ENCODE measurements around the gene CSH1. TPM values are rescaled to one million over a fixed set of nuclear protein-coding genes. Genes with fewer than 3 reads are reported as not detected.
"Not testable (repeated sequence)": the region's sequence is repeated elsewhere in the genome, so short reads cannot be mapped to it uniquely, and the experiment has no call there.

The CSH1 gene
- total and polyA plus RNA-seq, 7 experiments from 2014 or later, result 8.2 to 11.3 TPM; not detected in 5

- Histone ChIP-seq H3K4me1 (ENCODE audit: control insufficient read depth in 2 of 2, insufficient read depth in 2 of 2, low read length in 2 of 2) (peaks cover under 1 to 2% of the 10 kb centered on the region in 2 donors), H3K27me3 (ENCODE audit: control insufficient read depth in 2 of 2, insufficient read depth in 2 of 2, low read length in 2 of 2) (no peaks in the 10 kb centered on the region), H3K4me3 (ENCODE audit: low read length) (no peak overlapping the region), H3K9me3 (ENCODE audit: control insufficient read depth in 2 of 3, low read length in 3 of 3) (no peaks in the 10 kb centered on the region), H3K36me3 (ENCODE audit: control insufficient read depth in 2 of 3, insufficient read depth in 3 of 3, low read length in 3 of 3) (peaks cover 0 to 28% (median 0%) of the 10 kb centered on the region in 3 experiments), H3K27ac (ENCODE audit: low read depth, low read length) (no peak overlapping the region)
- intact Hi-C loops (cut with micrococcal nuclease), result no loop called here
- H3K36me3 Mint-ChIP-seq, result peaks cover 0 to 6% (median 0%) of the 10 kb centered on the region in 5 donors
- H3K27ac Mint-ChIP-seq, result peak overlapping the region in 3 of 9 donors; percentile 15 to 55 (median 25)
- H3K27me3 Mint-ChIP-seq, result peaks cover 0 to 4% (median 0%) of the 10 kb centered on the region in 5 donors
- H3K4me1 Mint-ChIP-seq, result peaks cover 0 to 9% (median 2%) of the 10 kb centered on the region in 7 donors
- POLR2A ChIA-PET, result interaction anchor here (0.7 kb wide), 1 partner anchor 154 kb away, joined by 6 read pairs; no protein-coding TSS in a partner anchor
- no peak overlapping the region for H3K4me3 Mint-ChIP-seq
- DNase-seq (no peak), ATAC-seq (peak; percentile 37)
- CTCF ChIA-PET, result interaction anchor here (0.9 to 1.4 kb wide), 2 partner anchors 104 to 208 kb away, joined by 3 to 4 read pairs; no protein-coding TSS in a partner anchor
- H3K9me3 Mint-ChIP-seq, result no peaks in the 10 kb centered on the region
Measured at GRCh38 chr17:63925615-63926014, 29.2 kb upstream of the CSH1 start.

GRCh38 chr17:63922402-63922801, 26.0 kb upstream of the CSH1 start:
- H3K27ac ChIP-seq (ENCODE audit: low read depth, low read length); POLR2A ChIA-PET; intact Hi-C loops (cut with micrococcal nuclease); H3K9me3 Mint-ChIP-seq; H3K36me3 ChIP-seq (ENCODE audit: control insufficient read depth in 2 of 3, insufficient read depth in 3 of 3, low read length in 3 of 3); H3K4me3 ChIP-seq (ENCODE audit: low read length); DNase-seq; H3K4me3 Mint-ChIP-seq; H3K27me3 ChIP-seq (ENCODE audit: control insufficient read depth in 2 of 2, insufficient read depth in 2 of 2, low read length in 2 of 2); H3K27me3 Mint-ChIP-seq; H3K9me3 ChIP-seq (ENCODE audit: control insufficient read depth in 2 of 3, low read length in 3 of 3); H3K36me3 Mint-ChIP-seq; H3K4me1 Mint-ChIP-seq; H3K4me1 ChIP-seq (ENCODE audit: control insufficient read depth in 2 of 2, insufficient read depth in 2 of 2, low read length in 2 of 2): not testable (repeated sequence)
- peak overlapping the region in 1 of 9 donors; percentile 58 for H3K27ac Mint-ChIP-seq
- peak; percentile 14 for ATAC-seq
- CTCF ChIA-PET, result interaction anchor here (0.7 to 1.6 kb wide), 5 partner anchors 10 to 208 kb away, joined by 3 to 4 read pairs (median 3); partner anchors contain the start of genes CD79B and ICAM2

DNA sequence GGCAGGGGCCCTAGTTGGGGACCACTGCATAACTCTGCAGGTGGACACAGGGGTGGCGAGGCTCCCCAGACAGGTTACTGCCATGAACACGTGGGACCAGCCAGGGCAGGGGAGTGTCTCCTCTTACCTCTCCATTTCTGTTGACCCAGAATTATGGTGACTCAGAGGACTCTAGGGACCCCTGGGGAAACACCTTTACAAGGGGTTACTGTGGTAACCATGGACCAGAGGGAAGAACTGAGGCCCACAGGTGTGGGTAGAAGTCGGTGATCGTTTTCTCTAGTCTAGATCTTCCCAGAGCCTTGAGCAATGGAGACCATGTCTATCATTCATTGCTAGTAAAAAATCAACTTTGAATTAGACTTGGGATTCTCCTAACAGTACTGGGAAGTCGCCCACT, 24.4 kb upstream of the CSH1 start:
- H3K9me3 ChIP-seq (ENCODE audit: control insufficient read depth in 2 of 3, low read length in 3 of 3); DNase-seq; H3K4me3 Mint-ChIP-seq; H3K27ac Mint-ChIP-seq; H3K36me3 Mint-ChIP-seq; H3K4me1 Mint-ChIP-seq; H3K36me3 ChIP-seq (ENCODE audit: control insufficient read depth in 2 of 3, insufficient read depth in 3 of 3, low read length in 3 of 3); H3K9me3 Mint-ChIP-seq; ATAC-seq; intact Hi-C loops (cut with micrococcal nuclease); H3K4me3 ChIP-seq (ENCODE audit: low read length); H3K27me3 ChIP-seq (ENCODE audit: control insufficient read depth in 2 of 2, insufficient read depth in 2 of 2, low read length in 2 of 2); H3K4me1 ChIP-seq (ENCODE audit: control insufficient read depth in 2 of 2, insufficient read depth in 2 of 2, low read length in 2 of 2); H3K27ac ChIP-seq (ENCODE audit: low read depth, low read length): not testable (repeated sequence)
- H3K27me3 Mint-ChIP-seq, result peaks cover 0 to 11% (median 0%) of the 10 kb centered on the region in 5 donors
- ChIA-PET CTCF (interaction anchor here (0.7 to 4.3 kb wide), 9 partner anchors 11 to 214 kb away, joined by 3 to 85 read pairs (median 17); partner anchors contain the start of genes CD79B and ERN1), POLR2A (interaction anchor here (0.6 to 2.4 kb wide), 4 partner anchors 72 to 220 kb away, joined by 3 to 16 read pairs (median 6); partner anchors contain the start of gene ICAM2)

- H3K4me1 Mint-ChIP-seq; H3K4me1 ChIP-seq (ENCODE audit: control insufficient read depth in 2 of 2, insufficient read depth in 2 of 2, low read length in 2 of 2); H3K9me3 ChIP-seq (ENCODE audit: control insufficient read depth in 2 of 3, low read length in 3 of 3); H3K4me3 ChIP-seq (ENCODE audit: low read length); DNase-seq; H3K9me3 Mint-ChIP-seq; H3K36me3 ChIP-seq (ENCODE audit: control insufficient read depth in 2 of 3, insufficient read depth in 3 of 3, low read length in 3 of 3); H3K27me3 ChIP-seq (ENCODE audit: control insufficient read depth in 2 of 2, insufficient read depth in 2 of 2, low read length in 2 of 2); H3K27ac ChIP-seq (ENCODE audit: low read depth, low read length); H3K4me3 Mint-ChIP-seq; H3K36me3 Mint-ChIP-seq; ATAC-seq; intact Hi-C loops (cut with micrococcal nuclease): not testable (repeated sequence)
- Mint-ChIP-seq H3K27ac (peak overlapping the region in 4 of 9 donors; percentile 38 to 84 (median 52)), H3K27me3 (peaks cover 0 to 16% (median 0%) of the 10 kb centered on the region in 5 donors)
- ChIA-PET POLR2A (interaction anchor here (0.7 to 2.4 kb wide), 9 partner anchors 11 to 220 kb away, joined by 3 to 16 read pairs (median 5); partner anchors contain the start of gene ICAM2), CTCF (interaction anchor here (0.6 to 4.3 kb wide), 29 partner anchors 9 to 243 kb away, joined by 3 to 85 read pairs (median 7); partner anchors contain the start of genes CD79B, CSHL1, ERN1 and ICAM2)
Measured at GRCh38 chr17:63920050-63920449, 23.7 kb upstream of the CSH1 start.

DNA sequence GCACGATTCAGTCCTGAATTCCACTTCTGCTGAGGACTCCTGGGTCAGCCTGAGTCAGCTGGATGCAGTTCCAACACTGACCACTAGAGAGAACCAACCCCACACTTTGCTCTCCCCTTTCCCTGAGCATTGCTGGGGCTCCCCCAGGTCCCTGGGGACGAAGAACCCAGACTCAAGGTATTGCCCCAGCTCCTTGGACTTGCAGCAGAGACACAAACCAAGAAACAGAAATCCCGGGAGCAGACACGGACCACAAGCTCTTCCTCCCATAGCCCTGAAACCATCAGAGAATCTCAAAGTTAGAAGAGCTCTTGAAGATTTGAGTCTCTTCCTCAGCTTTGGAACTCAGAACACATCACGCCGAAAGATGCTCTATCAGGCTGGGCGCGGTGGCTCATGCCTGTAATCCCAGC, 22.9 kb upstream of the CSH1 start:
- Histone ChIP-seq H3K4me1 (ENCODE audit: control insufficient read depth in 2 of 2, insufficient read depth in 2 of 2, low read length in 2 of 2) (peaks cover 0 to 4% of the 10 kb centered on the region in 2 donors), H3K27ac (ENCODE audit: low read depth, low read length) (no peak overlapping the region), H3K9me3 (ENCODE audit: control insufficient read depth in 2 of 3, low read length in 3 of 3) (no peaks in the 10 kb centered on the region), H3K27me3 (ENCODE audit: control insufficient read depth in 2 of 2, insufficient read depth in 2 of 2, low read length in 2 of 2) (no peaks in the 10 kb centered on the region), H3K4me3 (ENCODE audit: low read length) (no peak overlapping the region), H3K36me3 (ENCODE audit: control insufficient read depth in 2 of 3, insufficient read depth in 3 of 3, low read length in 3 of 3) (no peaks in the 10 kb centered on the region)
- CTCF ChIA-PET, result interaction anchor here (0.6 to 4.3 kb wide), 35 partner anchors 8 to 243 kb away, joined by 3 to 85 read pairs (median 5); partner anchors contain the start of genes CD79B, CSHL1, ERN1 and ICAM2
- DNase-seq (peak; percentile 53 to 81 (median 68)), ATAC-seq (peak; percentile 97)
- peak overlapping the region in 8 of 9 donors; percentile 3 to 86 (median 8) for H3K27ac Mint-ChIP-seq
- no peaks in the 10 kb centered on the region for H3K9me3 Mint-ChIP-seq
- H3K27me3 Mint-ChIP-seq, result peaks cover 0 to 16% (median 0%) of the 10 kb centered on the region in 5 donors
- H3K36me3 Mint-ChIP-seq, result no peaks in the 10 kb centered on the region
- H3K4me1 Mint-ChIP-seq, result peaks cover 5 to 10% (median 9%) of the 10 kb centered on the region in 7 donors
- intact Hi-C loops (cut with micrococcal nuclease), result loop anchor here (1.0 to 5.0 kb wide), 8 partner anchors 27 to 363 kb away; no protein-coding TSS in a partner anchor
- POLR2A ChIA-PET, result interaction anchor here (0.7 to 2.4 kb wide), 9 partner anchors 11 to 226 kb away, joined by 3 to 16 read pairs (median 6); partner anchors contain the start of gene ICAM2
- no peak overlapping the region for H3K4me3 Mint-ChIP-seq

GRCh38 chr17:63918789-63919305, 22.5 kb upstream of the CSH1 start, which contains the start of gene GH1:
Gene GH1, minus strand, starts transcription at chr17:63918839. Its CDS starts 63 bp downstream, at chr17:63918776.
- POLR2A ChIA-PET, result interaction anchor here (1.0 to 2.4 kb wide), 10 partner anchors 12 to 227 kb away, joined by 3 to 16 read pairs (median 5); partner anchors contain the start of gene ICAM2
- peaks cover 0 to 16% (median 0%) of the 10 kb centered on the region in 5 donors for H3K27me3 Mint-ChIP-seq
- H3K4me1 ChIP-seq (ENCODE audit: control insufficient read depth in 2 of 2, insufficient read depth in 2 of 2, low read length in 2 of 2); H3K4me3 ChIP-seq (ENCODE audit: low read length); H3K27ac ChIP-seq (ENCODE audit: low read depth, low read length); H3K9me3 Mint-ChIP-seq; DNase-seq; H3K36me3 Mint-ChIP-seq; H3K9me3 ChIP-seq (ENCODE audit: control insufficient read depth in 2 of 3, low read length in 3 of 3); H3K4me1 Mint-ChIP-seq; H3K4me3 Mint-ChIP-seq; ATAC-seq; H3K36me3 ChIP-seq (ENCODE audit: control insufficient read depth in 2 of 3, insufficient read depth in 3 of 3, low read length in 3 of 3); H3K27me3 ChIP-seq (ENCODE audit: control insufficient read depth in 2 of 2, insufficient read depth in 2 of 2, low read length in 2 of 2): not testable (repeated sequence)
- H3K27ac Mint-ChIP-seq, result peak within 1 kb of the TSS in 8 of 9 donors; percentile 3 to 86 (median 33)
- intact Hi-C loops (cut with micrococcal nuclease), result loop anchor here (1.0 to 5.0 kb wide), 8 partner anchors 27 to 363 kb away; no protein-coding TSS in a partner anchor
- CTCF ChIA-PET, result interaction anchor here (0.6 to 4.3 kb wide), 35 partner anchors 8 to 509 kb away, joined by 3 to 85 read pairs (median 5); partner anchors contain the start of genes CD79B, CSHL1, ERN1 and ICAM2

Measured in naive thymus-derived CD4-positive, alpha-beta T cell (primary cell).